OCI-LY3 (cell line): ENCODE data around the gene UPF3B.
"Not testable (repeated sequence)": the region's sequence is repeated elsewhere in the genome, so short reads cannot be mapped to it uniquely, and the experiment has no call there.

Experiments used
- H2AFZ ChIP-seq: fragments of 200-600, 300-600 bp; shearing (Covaris generic); 2 replicates; pipeline ENCODE4 v1.6.0; 2014; ENCODE audit warnings: antibody characterized with exemption, low read depth, low read length
- H3K27ac ChIP-seq: fragments of 200-600, 300-600 bp; sonication (generic); 2 replicates; pipeline ENCODE4 v1.5.1; 2014; ENCODE audit warnings: mild to moderate bottlenecking, low read length, moderate library complexity, mixed read lengths
- H3K27me3 ChIP-seq: fragments of 200-600, 300-600 bp; sonication (generic); 2 replicates; pipeline ENCODE4 v1.6.1; 2014; ENCODE audit warnings: low read depth, low read length, mixed read lengths
- H3K36me3 ChIP-seq: fragments of 200-600, 300-600 bp; sonication (generic); replicated peaks from 2 replicates; pipeline ENCODE3; 2014; ENCODE audit warnings: low read depth, low read length, mixed read lengths
- H3K4me1 ChIP-seq: fragments of 300-600, 200-600 bp; sonication (generic); 2 replicates; pipeline ENCODE4 v1.6.1; 2014; ENCODE audit warnings: low read length, mixed read lengths
- H3K4me2 ChIP-seq: fragments of 200-600, 300-600 bp; sonication (generic); 2 replicates; pipeline ENCODE4 v1.6.1; 2014; ENCODE audit warnings: low read length, mixed read lengths
- H3K4me3 ChIP-seq: fragments of 300-600, 200-600 bp; sonication (generic); 2 replicates; pipeline ENCODE4 v1.5.1; 2014; ENCODE audit warnings: antibody characterized with exemption, mild to moderate bottlenecking, low read length, moderate library complexity
- H3K79me2 ChIP-seq: fragments of 300-600, 200-600 bp; shearing (Covaris generic); 2 replicates; pipeline ENCODE4 v1.6.1; 2014; ENCODE audit warnings: mild to moderate bottlenecking, low read length, mixed read lengths
- H3K9ac ChIP-seq: fragments of 300-600, 200-600 bp; shearing (Covaris generic); 2 replicates; pipeline ENCODE4 v1.6.0; 2014; ENCODE audit warnings: mild to moderate bottlenecking, low read length, moderate library complexity
- H3K9me3 ChIP-seq: fragments of 200-600, 300-600 bp; shearing (Covaris generic); 2 replicates; pipeline ENCODE4 v1.6.1; 2014; ENCODE audit warnings: low read length, mixed read lengths; ENCODE audit not compliant: insufficient read depth
- H4K20me1 ChIP-seq: fragments of 200-600, 300-600 bp; sonication (generic); 2 replicates; pipeline ENCODE4 v1.6.1; 2016; ENCODE audit warnings: low read length, mixed read lengths; ENCODE audit not compliant: insufficient read depth
- EZH2phosphoT487 ChIP-seq: fragments of 200-600 bp; shearing (Covaris generic); IDR thresholded peaks from 2 replicates; pipeline ENCODE4 v1.6.1; 2018; ENCODE audit warnings: antibody characterized with exemption, mixed run types, low read depth
- TF ChIP-seq, protein P1 (sequence below): fragments of 200-600, 300-600 bp; sonication (generic); IDR thresholded peaks from 2 replicates; pipeline ENCODE4 v1.5.1; 2014; ENCODE audit warnings: antibody characterized with exemption, low read length, low read depth

UPF3B gene

GRCh38 chrX:119852382-119853353 is at the start of gene UPF3B:
TSS of gene UPF3B (minus strand) at chrX:119852963. CDS start at chrX:119852928, 35 bp downstream.
- Histone ChIP-seq H3K4me2 (peak within 1 kb of the TSS; percentile 90), H3K4me1 (peaks cover 8% of the 10 kb centered on the region; the same call in 1 of the 2 replicates), H3K27me3 (no peaks in the 10 kb centered on the region), H4K20me1 (no peaks in the 10 kb centered on the region), H3K36me3 (peaks cover 14% of the 10 kb centered on the region), H3K4me3 (peak within 1 kb of the TSS; percentile 93), H3K79me2 (peaks cover 19% of the 10 kb centered on the region), H2AFZ (peak within 1 kb of the TSS; percentile 94), H3K27ac (peak within 1 kb of the TSS; percentile 78), H3K9me3 (no peaks in the 10 kb centered on the region), H3K9ac (peak within 1 kb of the TSS; percentile 93)
- no peak for TF ChIP-seq EZH2phosphoT487
- TF ChIP-seq, protein P1, sequence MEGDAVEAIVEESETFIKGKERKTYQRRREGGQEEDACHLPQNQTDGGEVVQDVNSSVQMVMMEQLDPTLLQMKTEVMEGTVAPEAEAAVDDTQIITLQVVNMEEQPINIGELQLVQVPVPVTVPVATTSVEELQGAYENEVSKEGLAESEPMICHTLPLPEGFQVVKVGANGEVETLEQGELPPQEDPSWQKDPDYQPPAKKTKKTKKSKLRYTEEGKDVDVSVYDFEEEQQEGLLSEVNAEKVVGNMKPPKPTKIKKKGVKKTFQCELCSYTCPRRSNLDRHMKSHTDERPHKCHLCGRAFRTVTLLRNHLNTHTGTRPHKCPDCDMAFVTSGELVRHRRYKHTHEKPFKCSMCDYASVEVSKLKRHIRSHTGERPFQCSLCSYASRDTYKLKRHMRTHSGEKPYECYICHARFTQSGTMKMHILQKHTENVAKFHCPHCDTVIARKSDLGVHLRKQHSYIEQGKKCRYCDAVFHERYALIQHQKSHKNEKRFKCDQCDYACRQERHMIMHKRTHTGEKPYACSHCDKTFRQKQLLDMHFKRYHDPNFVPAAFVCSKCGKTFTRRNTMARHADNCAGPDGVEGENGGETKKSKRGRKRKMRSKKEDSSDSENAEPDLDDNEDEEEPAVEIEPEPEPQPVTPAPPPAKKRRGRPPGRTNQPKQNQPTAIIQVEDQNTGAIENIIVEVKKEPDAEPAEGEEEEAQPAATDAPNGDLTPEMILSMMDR = no peak

DNA sequence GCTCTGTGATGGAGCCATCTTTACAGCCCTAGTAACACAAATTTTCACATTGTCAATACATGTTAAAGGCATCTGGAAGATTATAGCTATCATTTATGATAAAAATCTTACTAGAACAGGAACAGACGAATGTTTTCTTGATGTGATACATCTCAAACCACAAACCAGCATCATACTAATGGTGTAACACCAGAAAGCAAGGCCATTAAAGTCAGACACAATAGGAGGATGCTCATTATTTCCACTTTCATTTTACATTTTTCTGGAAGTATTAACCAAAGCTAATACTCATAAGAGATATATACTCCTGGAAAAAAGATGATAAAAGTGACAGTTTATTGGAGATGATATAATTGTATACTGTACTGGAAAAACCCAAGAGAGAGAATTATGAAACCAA is 48.2 kb upstream of the UPF3B start:
- Histone ChIP-seq H3K9ac (no peak overlapping the region), H3K4me1 (no peaks in the 10 kb centered on the region), H2AFZ (no peak overlapping the region), H3K36me3 (no peaks in the 10 kb centered on the region), H3K9me3 (no peaks in the 10 kb centered on the region), H3K4me2 (no peak overlapping the region), H4K20me1 (no peaks in the 10 kb centered on the region), H3K27me3 (no peaks in the 10 kb centered on the region), H3K27ac (no peak overlapping the region), H3K79me2 (no peaks in the 10 kb centered on the region), H3K4me3 (no peak overlapping the region)
- TF ChIP-seq, protein P1 = no peak

DNA sequence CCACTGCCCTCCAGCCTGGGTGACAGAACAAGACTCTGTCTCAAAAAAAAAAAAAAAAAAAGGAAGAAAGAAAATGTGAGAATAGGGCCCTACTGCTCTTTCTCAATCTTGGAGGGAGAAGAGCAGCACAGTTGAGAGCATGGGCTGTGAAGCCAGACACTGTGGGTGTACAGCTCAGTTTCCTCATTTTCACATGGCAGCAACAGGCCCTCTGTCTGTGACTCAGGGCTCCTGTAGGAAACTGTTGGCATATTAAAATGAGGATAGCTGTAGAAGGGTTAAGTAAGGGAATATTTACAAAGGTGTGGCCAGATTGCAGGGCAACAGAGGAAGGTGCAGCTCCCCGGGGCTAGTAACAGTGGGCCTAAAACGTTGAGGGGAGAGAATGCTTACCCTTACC is 46.4 kb upstream of the UPF3B start:
- Histone ChIP-seq H2AFZ (no peak overlapping the region), H3K9me3 (no peaks in the 10 kb centered on the region), H3K4me2 (no peak overlapping the region), H3K27ac (no peak overlapping the region), H3K4me3 (no peak overlapping the region), H4K20me1 (no peaks in the 10 kb centered on the region), H3K4me1 (no peaks in the 10 kb centered on the region), H3K27me3 (no peaks in the 10 kb centered on the region), H3K79me2 (no peaks in the 10 kb centered on the region), H3K9ac (no peak overlapping the region), H3K36me3 (no peaks in the 10 kb centered on the region)
- TF ChIP-seq EZH2phosphoT487 = no peak
- TF ChIP-seq, protein P1 = no peak

GRCh38 chrX:119895843-119896326 is 43.1 kb upstream of the UPF3B start, which contains the start of gene AKAP14:
TSS of gene AKAP14 (plus strand) at chrX:119895893. CDS start at chrX:119903224, 7,331 bp downstream.
- Histone ChIP-seq H4K20me1 (no peaks in the 10 kb centered on the region), H3K4me1 (no peaks in the 10 kb centered on the region), H3K79me2 (no peaks in the 10 kb centered on the region), H3K9ac (no peak within 1 kb of the TSS), H3K27me3 (no peaks in the 10 kb centered on the region), H3K9me3 (no peaks in the 10 kb centered on the region), H3K27ac (no peak within 1 kb of the TSS), H3K36me3 (no peaks in the 10 kb centered on the region), H3K4me3 (no peak within 1 kb of the TSS), H3K4me2 (no peak within 1 kb of the TSS), H2AFZ (no peak within 1 kb of the TSS)
- TF ChIP-seq EZH2phosphoT487 = no peak
- TF ChIP-seq, protein P1 = no peak

DNA sequence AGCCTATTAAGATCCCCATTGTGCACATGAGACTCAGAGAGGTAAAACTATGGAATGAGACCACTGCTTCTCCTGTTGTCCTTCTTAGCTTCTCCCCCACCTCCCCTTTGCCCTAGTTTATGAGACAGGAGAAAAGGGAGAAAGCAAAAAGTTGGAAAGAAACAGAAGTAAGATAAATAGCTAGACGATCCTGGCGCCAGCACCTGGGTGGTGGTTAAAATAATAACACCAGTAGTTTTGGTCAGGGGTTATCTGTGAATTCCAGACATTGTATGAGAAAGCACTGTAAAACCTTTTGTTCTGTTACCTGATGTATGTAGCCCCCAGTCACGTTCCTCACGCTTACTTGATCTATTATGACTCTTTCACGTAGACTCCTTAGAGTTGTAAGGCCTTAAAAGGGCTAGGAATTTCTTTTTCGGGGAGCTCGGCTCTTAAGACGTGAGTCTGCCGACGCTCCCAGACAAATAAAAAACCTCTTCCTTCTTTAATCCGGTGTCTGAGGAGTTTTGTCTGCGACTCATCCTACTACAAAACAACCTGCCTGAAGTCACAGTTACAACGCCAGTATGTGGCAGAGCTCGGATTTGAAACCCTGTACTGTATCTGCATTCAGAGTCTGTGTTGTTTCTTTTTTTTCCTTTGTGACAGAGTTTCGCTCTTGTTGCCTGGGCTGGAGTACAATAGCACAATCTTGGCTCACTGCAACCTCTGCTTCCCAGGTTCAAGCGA is 39.4 kb upstream of the UPF3B start:
- not testable (repeated sequence) for H3K9ac ChIP-seq, H3K36me3 ChIP-seq, H3K79me2 ChIP-seq, H3K4me1 ChIP-seq, H3K4me2 ChIP-seq, H3K27ac ChIP-seq, H3K9me3 ChIP-seq, H3K27me3 ChIP-seq, H3K4me3 ChIP-seq, H4K20me1 ChIP-seq, H2AFZ ChIP-seq
